Eye (tissue), 1 donor: ENCODE data around the gene SORBS1.

Experiments used
- DNase-seq: peaks from one replicate; pipeline ENCODE4 v3.0.0-alpha.2; 2015

SORBS1 gene

GRCh38 chr10:95561177-95561863, at the start of gene SORBS1:
Gene SORBS1 (minus strand): TSS chr10:95561371. CDS start chr10:95441135, 120,236 bp downstream.
- peak; percentile 97 for DNase-seq

- DNase-seq, result no peak
These were observed 49.6 kb upstream of the SORBS1 start for GRCh38 chr10:95610727-95611126.

- no peak for DNase-seq
These were observed 45.8 kb upstream of the SORBS1 start for GRCh38 chr10:95606922-95607321.

- DNase-seq, result no peak
These were observed 44.0 kb upstream of the SORBS1 start for GRCh38 chr10:95605163-95605562.

GRCh38 chr10:95604630-95605029, 43.5 kb upstream of the SORBS1 start:
- DNase-seq, result no peak

- no peak for DNase-seq
These were observed 41.2 kb upstream of the SORBS1 start for GRCh38 chr10:95602382-95602781.

- DNase-seq, result peak; percentile 96
These were observed 40.0 kb upstream of the SORBS1 start for GRCh38 chr10:95601116-95601719.

GRCh38 chr10:95600158-95600557, 39.0 kb upstream of the SORBS1 start:
- DNase-seq, result no peak

GRCh38 chr10:95597788-95598187, 36.6 kb upstream of the SORBS1 start:
- DNase-seq, result no peak

- no peak for DNase-seq
These were observed 26.9 kb upstream of the SORBS1 start for GRCh38 chr10:95588025-95588424.

- no peak for DNase-seq
These were observed 18.8 kb upstream of the SORBS1 start for GRCh38 chr10:95579835-95580535.

- DNase-seq, result no peak
These were observed 18.1 kb upstream of the SORBS1 start for GRCh38 chr10:95579292-95579691.

- DNase-seq, result no peak
These were observed 17.4 kb upstream of the SORBS1 start for GRCh38 chr10:95578619-95579018.

GRCh38 chr10:95574649-95575365, 13.6 kb upstream of the SORBS1 start:
- DNase-seq, result no peak

GRCh38 chr10:95573964-95574604, 12.9 kb upstream of the SORBS1 start:
- no peak for DNase-seq

- peak; percentile 40 for DNase-seq
These were observed 12.4 kb upstream of the SORBS1 start for GRCh38 chr10:95573527-95573926.

GRCh38 chr10:95572131-95572820, 11.1 kb upstream of the SORBS1 start:
- peak; percentile 78 for DNase-seq

GRCh38 chr10:95571390-95571789, 10.2 kb upstream of the SORBS1 start:
- DNase-seq, result no peak

GRCh38 chr10:95569368-95569767, 8.2 kb upstream of the SORBS1 start:
- DNase-seq, result no peak

- DNase-seq, result no peak
These were observed 6.9 kb upstream of the SORBS1 start for GRCh38 chr10:95567903-95568630.

GRCh38 chr10:95566136-95566535, 5.0 kb upstream of the SORBS1 start:
- no peak for DNase-seq

- DNase-seq, result no peak
These were observed 4.2 kb upstream of the SORBS1 start for GRCh38 chr10:95565336-95565735.
